ENCODE data around the gene AGPAT4. TPM values are rescaled to one million over a fixed set of nuclear protein-coding genes. Genes with fewer than 3 reads are reported as not detected.
"Not testable (repeated sequence)": the region's sequence is repeated elsewhere in the genome, so short reads cannot be mapped to it uniquely, and the experiment has no call there.

The AGPAT4 gene, protein sequence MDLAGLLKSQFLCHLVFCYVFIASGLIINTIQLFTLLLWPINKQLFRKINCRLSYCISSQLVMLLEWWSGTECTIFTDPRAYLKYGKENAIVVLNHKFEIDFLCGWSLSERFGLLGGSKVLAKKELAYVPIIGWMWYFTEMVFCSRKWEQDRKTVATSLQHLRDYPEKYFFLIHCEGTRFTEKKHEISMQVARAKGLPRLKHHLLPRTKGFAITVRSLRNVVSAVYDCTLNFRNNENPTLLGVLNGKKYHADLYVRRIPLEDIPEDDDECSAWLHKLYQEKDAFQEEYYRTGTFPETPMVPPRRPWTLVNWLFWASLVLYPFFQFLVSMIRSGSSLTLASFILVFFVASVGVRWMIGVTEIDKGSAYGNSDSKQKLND
- polyA plus RNA-seq (ENCODE audit: insufficient read length in 12 of 12) = 10 to 100 TPM in 8 of 12 donors, 1 to 10 TPM in 3, not detected in 1; 8.4 to 14.7 (median 10.7) TPM
- long read RNA-seq, donor 1, full-length matches to known transcripts = 4 of 4 reads
- long read RNA-seq, donor 1, partial matches to known transcripts = 0 of 4 reads
- long read RNA-seq, donor 1, other reads (novel, unspliced or antisense) = 0 of 4 reads
- long read RNA-seq, donor 2, partial matches to known transcripts = 0 of 1 reads
- long read RNA-seq, donor 2, other reads (novel, unspliced or antisense) = 0 of 1 reads
- long read RNA-seq, donor 3 = 0 reads
- long read RNA-seq, donor 4, full-length matches to known transcripts = 2 of 2 reads
- long read RNA-seq, donor 4, partial matches to known transcripts = 0 of 2 reads
- long read RNA-seq, donor 4, other reads (novel, unspliced or antisense) = 0 of 2 reads
- long read RNA-seq, donor 5, full-length matches to known transcripts = 4 of 4 reads
- long read RNA-seq, donor 5, partial matches to known transcripts = 0 of 4 reads
- long read RNA-seq, donor 5, other reads (novel, unspliced or antisense) = 0 of 4 reads
- long read RNA-seq, donor 6, full-length matches to known transcripts = 4 of 4 reads
- long read RNA-seq, donor 6, partial matches to known transcripts = 0 of 4 reads
- long read RNA-seq, donor 6, other reads (novel, unspliced or antisense) = 0 of 4 reads
- long read RNA-seq, donor 7, full-length matches to known transcripts = 2 of 2 reads
- long read RNA-seq, donor 7, partial matches to known transcripts = 0 of 2 reads
- long read RNA-seq, donor 7, other reads (novel, unspliced or antisense) = 0 of 2 reads
- long read RNA-seq, donor 8, full-length matches to known transcripts = 3 of 3 reads
- long read RNA-seq, donor 8, partial matches to known transcripts = 0 of 3 reads
- long read RNA-seq, donor 8, other reads (novel, unspliced or antisense) = 0 of 3 reads
- long read RNA-seq, donor 9 = 0 reads
- long read RNA-seq, donor 10, full-length matches to known transcripts = 3 of 3 reads
- long read RNA-seq, donor 10, partial matches to known transcripts = 0 of 3 reads
- long read RNA-seq, donor 10, other reads (novel, unspliced or antisense) = 0 of 3 reads
- long read RNA-seq, donor 11, full-length matches to known transcripts = 5 of 5 reads
- long read RNA-seq, donor 11, partial matches to known transcripts = 0 of 5 reads
- long read RNA-seq, donor 11, other reads (novel, unspliced or antisense) = 0 of 5 reads

GRCh38 chr6:161273752-161274487 is at the start of gene AGPAT4:
AGPAT4 (minus strand) TSS chr6:161274061; CDS start chr6:161232213, 41,848 bp downstream.
- DNase-seq = peak; percentile 94

DNA sequence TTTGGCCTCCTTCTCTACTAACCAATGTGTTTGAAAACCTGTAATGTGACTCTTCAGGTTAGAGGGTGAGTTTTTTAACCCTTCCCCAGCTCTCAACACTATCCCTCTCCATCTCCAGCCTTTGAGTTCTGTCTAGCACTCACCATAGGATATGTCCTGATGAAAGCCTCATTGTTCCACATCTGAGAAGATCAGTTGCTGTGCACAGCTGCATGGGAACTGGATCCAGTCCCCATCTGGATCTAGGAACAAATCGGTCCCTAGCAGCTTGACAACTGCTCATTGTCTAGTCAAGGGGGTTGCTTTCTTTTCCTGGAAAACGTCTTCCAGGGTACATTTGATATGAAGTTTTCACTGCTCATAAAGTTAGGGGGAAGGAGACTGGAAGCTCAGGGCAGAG is 45.4 kb upstream of the AGPAT4 start:
- DNase-seq = no peak

GRCh38 chr6:161318456-161318855 is 44.6 kb upstream of the AGPAT4 start:
- no peak for DNase-seq

GRCh38 chr6:161316531-161316930 is 42.7 kb upstream of the AGPAT4 start:
- DNase-seq = no peak

GRCh38 chr6:161315246-161315917 is 41.5 kb upstream of the AGPAT4 start:
- not testable (repeated sequence) for DNase-seq

- DNase-seq = not testable (repeated sequence)
Observed at GRCh38 chr6:161314541-161315245, 40.8 kb upstream of the AGPAT4 start.

DNA sequence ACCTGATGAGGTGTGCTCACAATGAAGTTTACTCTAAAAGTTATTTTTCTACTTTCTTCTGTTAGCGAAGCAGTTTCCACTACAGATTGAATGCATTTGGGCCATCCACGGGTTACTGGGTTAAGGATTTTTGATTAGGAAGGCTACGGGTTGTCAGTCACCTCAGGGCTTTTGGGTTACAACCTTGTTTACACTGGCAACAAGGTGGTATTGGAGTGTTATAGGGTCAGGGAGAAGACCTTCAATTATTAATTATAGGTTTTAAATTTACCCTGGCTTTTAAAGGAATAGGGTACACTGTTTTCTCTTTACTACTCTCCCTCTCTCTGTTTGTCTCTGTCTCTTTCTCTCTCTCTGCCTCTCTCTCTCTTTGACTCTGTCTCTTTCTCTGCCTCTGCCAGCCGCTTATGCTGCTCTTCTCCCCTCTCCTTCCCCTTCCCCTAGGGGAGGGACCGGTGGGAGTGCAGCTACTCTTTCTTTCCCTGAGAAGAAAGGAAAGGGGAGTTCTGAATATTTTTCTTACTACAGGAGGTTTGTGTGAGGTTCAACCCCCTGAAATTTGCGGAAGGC is 40.2 kb upstream of the AGPAT4 start:
- DNase-seq = no peak

DNA sequence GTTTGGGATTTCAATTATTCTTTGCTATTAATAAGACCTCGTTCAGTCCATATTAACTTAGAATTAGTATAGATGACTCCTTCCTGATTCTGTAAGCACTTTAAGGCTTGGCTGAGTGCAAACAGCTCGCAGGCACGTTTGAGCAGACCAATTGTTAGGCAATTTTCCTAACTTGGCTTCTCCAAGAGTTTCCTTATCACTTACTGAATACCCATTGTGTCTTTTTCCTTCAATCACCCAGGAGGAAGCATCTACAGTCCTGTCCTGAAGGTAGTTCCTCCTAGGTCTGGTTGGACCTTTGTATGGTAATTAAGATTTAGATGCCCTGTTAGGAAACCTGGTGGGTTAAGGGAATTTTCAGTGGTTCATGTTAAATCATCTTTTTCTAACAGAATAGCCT is 39.6 kb upstream of the AGPAT4 start:
- DNase-seq = not testable (repeated sequence)

DNA sequence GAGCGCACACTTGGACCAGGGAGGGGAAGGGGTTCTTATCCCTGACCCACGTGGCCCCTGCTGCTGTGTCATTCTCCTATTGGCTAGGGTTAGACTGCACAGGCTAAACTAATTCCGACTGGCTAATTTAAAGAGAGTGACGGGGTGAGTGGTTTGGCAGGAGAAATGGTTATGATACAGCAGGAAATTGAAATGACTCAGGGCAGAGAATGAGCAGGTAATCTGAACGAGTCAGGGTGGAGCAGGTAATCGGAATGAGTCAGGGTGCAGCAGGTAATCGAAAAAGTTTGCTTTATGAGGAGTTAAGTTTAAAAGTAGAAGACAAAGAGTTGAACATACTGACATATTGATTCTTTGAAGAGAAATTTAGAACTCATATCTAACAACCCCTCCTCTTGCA is 35.9 kb upstream of the AGPAT4 start:
- DNase-seq = not testable (repeated sequence)

- DNase-seq = no peak
Observed at GRCh38 chr6:161308075-161308655, 34.3 kb upstream of the AGPAT4 start.

- DNase-seq = no peak
Observed at GRCh38 chr6:161305860-161306259, 32.0 kb upstream of the AGPAT4 start.

DNA sequence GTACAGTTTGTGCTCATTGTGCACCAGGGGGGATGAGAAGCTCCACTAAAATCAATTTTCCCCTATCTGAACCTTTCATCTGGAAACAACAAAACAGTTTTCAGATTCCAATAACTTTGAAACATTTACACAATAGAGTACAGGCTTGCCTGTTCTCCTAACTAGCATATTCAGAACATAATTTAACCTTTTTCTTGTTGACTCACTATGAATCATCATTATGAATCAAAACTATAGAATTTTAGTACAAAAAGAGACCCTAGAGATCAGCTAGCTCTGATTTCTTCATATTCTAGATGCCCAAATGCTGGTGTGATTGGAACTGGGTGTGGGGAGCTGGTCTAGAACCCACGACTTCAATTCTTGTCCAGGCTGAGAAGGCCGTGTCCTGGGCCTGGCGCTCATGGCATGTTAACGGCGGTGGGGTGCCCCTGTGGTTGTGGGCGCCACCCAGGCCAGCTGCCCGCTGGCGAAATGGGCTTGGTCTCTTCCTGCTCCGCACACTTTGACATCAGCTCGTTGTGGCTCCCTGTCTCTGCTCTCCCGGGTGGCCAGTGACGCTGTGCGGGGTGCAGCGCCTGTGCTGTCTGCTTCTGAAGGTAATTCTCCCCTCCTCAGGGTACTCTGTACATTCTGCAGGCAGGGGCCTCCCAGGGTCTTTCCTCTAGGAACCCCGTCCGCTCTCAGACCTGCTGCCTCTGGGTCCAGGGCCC is 29.9 kb upstream of the AGPAT4 start:
- no peak for DNase-seq

- no peak for DNase-seq
Observed at GRCh38 chr6:161302949-161303348, 29.1 kb upstream of the AGPAT4 start.

DNA sequence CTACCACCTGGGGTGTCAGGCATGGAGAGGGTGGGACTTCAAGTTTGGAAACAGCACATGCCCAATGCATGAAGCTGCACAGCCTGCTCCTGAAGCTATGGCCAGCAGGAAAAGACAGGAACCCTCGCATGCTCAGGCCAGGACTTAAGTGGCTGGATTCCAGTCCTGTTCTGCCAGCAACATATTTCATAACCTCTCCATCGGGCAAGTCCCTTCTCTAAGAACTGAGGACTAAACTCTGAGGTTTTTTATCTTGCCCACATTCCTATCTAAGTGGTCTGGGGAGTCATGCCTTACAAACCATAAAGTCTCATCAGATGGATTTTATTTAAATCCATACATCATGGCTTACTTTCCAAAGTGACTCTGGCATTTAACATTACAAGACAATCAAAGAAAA is 27.5 kb upstream of the AGPAT4 start:
- no peak for DNase-seq

DNA sequence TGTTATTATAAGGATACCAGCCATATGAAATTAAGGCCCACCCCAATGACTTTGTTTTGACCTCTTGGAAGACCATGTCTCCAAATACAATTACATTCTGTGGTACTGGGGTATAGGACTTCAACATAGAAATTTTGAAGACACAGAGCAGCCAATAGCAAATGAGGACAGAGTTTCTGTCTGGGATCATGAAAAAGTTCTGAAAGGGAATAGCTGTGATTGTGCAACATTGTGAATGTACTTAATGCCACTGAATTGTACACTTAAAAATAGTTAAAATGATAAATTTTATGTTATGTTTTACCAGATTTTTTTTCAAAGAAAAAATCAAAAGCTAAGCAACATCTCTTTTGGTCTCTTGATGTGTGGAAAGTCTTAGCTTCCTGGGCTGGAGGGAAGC is 27.0 kb upstream of the AGPAT4 start:
- DNase-seq = no peak

DNA sequence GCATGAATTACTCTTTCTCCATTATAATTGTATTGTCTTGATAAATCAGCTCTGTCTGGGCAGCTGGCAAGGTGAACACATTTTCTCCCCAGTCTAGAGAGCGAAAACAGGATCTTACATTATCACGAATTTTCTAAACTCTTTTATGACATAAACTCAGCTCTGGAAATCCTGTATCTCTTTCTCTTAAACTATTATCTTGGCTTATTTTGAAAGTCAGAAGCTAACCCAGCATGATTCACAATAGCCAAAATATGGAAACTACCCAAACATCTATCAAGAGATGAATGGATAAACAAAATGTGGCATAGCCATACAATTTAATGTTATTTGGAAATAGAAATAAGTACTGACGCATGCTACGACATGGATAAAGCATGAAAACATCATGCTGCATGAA is 25.9 kb upstream of the AGPAT4 start:
- no peak for DNase-seq

- no peak for DNase-seq
Observed at GRCh38 chr6:161295784-161296183, 21.9 kb upstream of the AGPAT4 start.
